Right cardiac atrium (tissue), 5 donors: ENCODE measurements around the gene VGF. TPM values are rescaled to one million over a fixed set of nuclear protein-coding genes. Genes with fewer than 3 reads are reported as not detected.

Source experiments
- ATAC-seq, 2 donors: fragments of 200-7000 bp; cut with Tn5 transposase; one replicate each; pipeline versions ENCODE4 v1.8.0 to v1.9.1; 2020; ENCODE audit warnings: moderate library complexity in 2 of 2, mild to moderate bottlenecking in 1 of 2
- DNase-seq, 3 donors: peaks; one replicate each; pipeline ENCODE4 v3.0.0-alpha.2; 2020
- H3K27ac ChIP-seq: one replicate; pipeline ENCODE4 v1.5.1; 2013; ENCODE audit warnings: mild to moderate bottlenecking, low read length, control low read depth, moderate library complexity
- H3K27me3 ChIP-seq: one replicate; pipeline ENCODE4 v1.6.1; 2013; ENCODE audit not compliant: control insufficient read depth, insufficient read depth
- H3K4me1 ChIP-seq: one replicate; pipeline ENCODE4 v1.6.1; 2013; ENCODE audit warnings: low read length; ENCODE audit not compliant: control insufficient read depth, insufficient read depth
- H3K4me3 ChIP-seq: one replicate; pipeline ENCODE4 v1.5.1; 2013; ENCODE audit warnings: low read length, control low read depth
- H3K9me3 ChIP-seq: one replicate; pipeline ENCODE4 v1.6.1; 2013; ENCODE audit warnings: low read length; ENCODE audit not compliant: control insufficient read depth
- WGBS: extraction: QIAGEN DNeasy Blood & Tissue Kit; methylation state at CpG from one replicate; pipeline ENCODE4 v1.1.7; 2013; 5-methylcytosine and 5-hydroxymethylcytosine counted together
- intact Hi-C, 4 donors: fragments of 100-400 bp; cut with DNase I; formaldehyde crosslinking; loops; one replicate each; pipeline versions ENCODE4 v1.11.0 to v1.14.0; 2022 to 2023
- polyA plus RNA-seq: library from polyadenylated mRNA; stranded (reverse); fragments of 200-250 nt; gene quantifications from one replicate; pipeline ENCODE4 v1.2.3, GENCODE V29; 2013
- total RNA-seq, 4 donors: library from RNA; stranded (reverse); fragmentation: NEBNext Ultra II Directional; extraction: Animal tissue kit (Norgen Biotek cat#: 25700); gene quantifications; one replicate each; pipeline ENCODE4 v1.2.1, GENCODE V29; 2021
- donor health status: healthy with polysubstance abuse.
- donor health status: DM: no; HTN: yes; CAD: no.
- donor health status: DM: no; HTN: no; CAD: no.
- donor health status: DM: no; HTN: yes; CAD: no; lungs with severe emphysema.
- donor health status: DM: yes; HTN: yes; CAD: no.

Gene VGF
- total and polyA plus RNA-seq, 5 donors: 0.07 TPM; not detected in 4

DNA sequence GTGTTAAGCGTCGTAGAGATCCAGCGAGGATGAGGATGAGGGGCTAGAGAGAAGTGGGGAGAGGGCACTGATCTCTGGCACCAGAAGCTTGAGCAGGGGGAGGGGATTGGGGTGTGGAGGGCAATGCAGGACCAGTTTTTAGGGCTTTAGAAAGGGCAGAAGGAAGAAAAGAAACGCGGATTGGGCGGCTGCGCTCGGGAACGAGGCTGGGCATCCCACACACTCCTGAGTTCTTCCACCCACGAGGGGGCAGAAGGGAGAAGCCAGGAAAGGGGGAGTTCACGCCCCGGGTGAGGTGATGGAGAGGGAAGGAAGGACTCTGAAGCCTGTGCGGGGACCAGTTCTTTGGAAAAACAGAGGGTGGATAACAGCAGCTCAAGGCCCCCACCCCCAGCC lies 6.1 kb upstream of the VGF start:
- Histone ChIP-seq H3K4me3 (no peak overlapping the region), H3K27me3 (no peaks in the 10 kb centered on the region), H3K9me3 (no peaks in the 10 kb centered on the region), H3K4me1 (no peaks in the 10 kb centered on the region), H3K27ac (no peak overlapping the region)
- WGBS: 1% methylated on average over 13 of the region's 13 CpGs
- DNase-seq: no peak
- intact Hi-C loops: no loop called here
- no peak for ATAC-seq

- no peak for DNase-seq
- 3% methylated on average over 17 of the region's 17 CpGs for WGBS
- no peak overlapping the region for H3K27ac ChIP-seq
- ATAC-seq: no peak
- H3K9me3 ChIP-seq: no peaks in the 10 kb centered on the region
- no peak overlapping the region for H3K4me3 ChIP-seq
- H3K27me3 ChIP-seq: no peaks in the 10 kb centered on the region
- intact Hi-C loops: no loop called here
- H3K4me1 ChIP-seq: no peaks in the 10 kb centered on the region
These were observed 5.5 kb upstream of the VGF start for GRCh38 chr7:101170617-101171441.

DNA sequence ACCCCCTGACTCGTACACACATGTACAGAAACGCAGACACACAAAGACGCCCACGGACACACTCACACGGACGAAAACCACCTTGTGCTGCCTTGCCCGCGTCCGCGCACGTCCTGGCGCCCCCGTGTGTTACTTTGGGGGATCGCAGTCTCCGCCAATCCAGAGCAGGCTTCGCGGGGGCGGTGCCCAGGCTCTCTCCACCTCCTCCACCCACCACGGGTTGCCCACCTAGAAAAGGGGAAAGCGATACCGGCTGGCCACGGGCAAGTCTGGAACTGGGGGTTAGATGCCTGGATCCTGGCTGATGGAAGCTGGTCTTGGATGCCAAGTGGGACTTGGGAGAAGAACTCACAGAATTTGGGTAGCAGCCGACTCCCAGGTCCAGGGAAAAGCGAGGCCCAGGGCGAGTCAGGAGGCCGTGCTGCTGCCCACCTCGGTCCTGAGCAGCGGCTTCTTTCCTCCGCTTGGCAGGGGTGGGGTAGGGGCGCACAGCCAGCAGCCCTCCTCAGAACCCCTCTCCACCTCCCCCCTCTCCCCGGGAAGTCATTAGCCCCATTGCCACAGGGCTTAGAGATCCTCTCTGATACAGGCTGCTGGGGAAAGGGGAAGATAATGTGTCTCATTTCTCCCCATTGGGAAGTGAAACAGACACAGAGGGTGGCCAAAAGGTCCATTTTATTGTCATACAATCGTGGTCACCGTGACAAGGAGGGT lies 4.6 kb upstream of the VGF start:
- H3K4me3 ChIP-seq: no peak overlapping the region
- peak; percentile 42 to 53 for ATAC-seq
- no peaks in the 10 kb centered on the region for H3K9me3 ChIP-seq
- H3K27ac ChIP-seq: no peak overlapping the region
- DNase-seq: peak; percentile 67 to 88 (median 86)
- intact Hi-C loops: loop anchor here in 1 of 4 donors (10.0 kb wide), 1 partner anchor 275 kb away; the partner anchor contains the start of gene ACHE
- 2% methylated on average over 33 of the region's 33 CpGs for WGBS
- no peaks in the 10 kb centered on the region for H3K27me3 ChIP-seq
- H3K4me1 ChIP-seq: no peaks in the 10 kb centered on the region

- Histone ChIP-seq H3K9me3 (no peaks in the 10 kb centered on the region), H3K27me3 (no peaks in the 10 kb centered on the region), H3K4me1 (no peaks in the 10 kb centered on the region), H3K4me3 (no peak overlapping the region), H3K27ac (no peak overlapping the region)
- 2% methylated on average over 18 of the region's 18 CpGs for WGBS
- DNase-seq: no peak
- no peak for ATAC-seq
- intact Hi-C loops: loop anchor here in 1 of 4 donors (10.0 kb wide), 1 partner anchor 274 kb away; the partner anchor contains the start of gene ACHE
These were observed 3.9 kb upstream of the VGF start for GRCh38 chr7:101169110-101169837.

DNA sequence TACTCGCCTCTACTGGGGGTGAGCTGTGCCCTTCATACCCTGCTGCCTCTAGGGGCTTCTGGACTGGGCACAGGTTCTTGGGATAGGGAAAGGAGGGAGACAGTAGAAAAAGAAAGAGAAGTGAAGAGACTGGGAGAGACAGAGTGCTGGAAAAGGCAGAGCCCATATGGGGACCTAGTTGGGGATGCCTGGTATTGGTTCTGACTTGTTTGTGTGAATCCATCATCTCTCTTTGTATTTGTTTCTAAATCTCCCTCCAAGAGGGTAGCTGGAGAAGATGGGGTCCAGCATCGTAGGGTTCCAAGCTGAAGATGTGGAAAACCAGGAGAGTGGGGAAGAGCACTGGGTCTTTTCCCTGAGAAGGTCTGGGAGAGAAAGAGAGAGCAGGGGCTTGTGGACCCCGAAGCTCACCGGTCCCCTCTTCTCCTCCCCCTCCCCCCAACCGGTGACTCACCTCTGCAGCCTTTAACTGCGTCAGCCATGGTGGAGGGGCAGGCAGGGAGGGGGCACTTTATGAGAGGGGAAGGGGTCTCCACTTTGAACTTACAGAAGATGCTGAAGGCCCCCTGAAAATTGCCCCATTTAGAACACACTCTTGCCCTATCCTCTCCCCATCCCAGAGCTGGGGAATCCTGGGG lies 3.2 kb upstream of the VGF start:
- WGBS: 2% methylated on average over 6 of the region's 6 CpGs
- no peak overlapping the region for H3K27ac ChIP-seq
- no peaks in the 10 kb centered on the region for H3K9me3 ChIP-seq
- H3K27me3 ChIP-seq: no peaks in the 10 kb centered on the region
- intact Hi-C loops: loop anchor here in 1 of 4 donors (10.0 kb wide), 1 partner anchor 274 kb away; the partner anchor contains the start of gene ACHE
- DNase-seq (no peak), ATAC-seq (no peak)
- H3K4me1 ChIP-seq: peaks cover 4% of the 10 kb centered on the region
- no peak overlapping the region for H3K4me3 ChIP-seq

DNA sequence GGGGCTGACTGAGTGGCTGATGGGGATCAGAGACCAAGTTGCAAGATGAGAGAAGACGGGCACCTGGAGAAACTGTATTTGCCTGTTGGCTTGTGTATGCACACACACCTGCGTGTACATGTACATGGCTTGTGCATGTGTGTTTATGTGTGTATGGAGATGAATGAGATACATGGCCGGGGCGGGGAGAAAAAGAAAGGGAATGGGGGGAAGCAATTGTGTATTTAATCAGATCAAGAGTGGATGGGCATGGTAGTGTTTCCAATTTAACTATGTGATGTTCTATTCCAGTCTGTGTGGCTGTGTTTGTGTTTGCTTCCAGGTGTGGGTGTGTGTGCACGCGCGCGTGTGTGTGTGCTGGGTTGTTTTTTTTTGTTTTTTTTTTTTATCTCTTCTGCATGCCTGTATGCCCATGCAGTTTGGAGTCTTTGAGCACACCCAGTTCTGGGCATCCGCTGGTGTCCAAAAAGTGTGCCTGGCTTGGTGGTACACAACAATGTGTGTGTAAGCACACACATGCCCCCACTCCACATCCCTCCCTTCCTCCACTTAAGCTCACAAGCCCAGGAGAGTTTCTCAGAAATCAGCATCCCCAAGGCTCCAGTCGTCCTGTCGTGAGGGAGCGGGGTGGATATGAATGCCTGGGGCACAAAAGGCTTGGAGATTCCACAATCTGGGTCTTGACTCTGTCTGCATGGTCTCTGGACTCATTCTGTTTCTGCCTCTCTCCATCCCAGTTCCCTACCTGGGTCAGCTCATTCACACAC lies 2.5 kb upstream of the VGF start:
- H3K27ac ChIP-seq: no peak overlapping the region
- WGBS: 4% methylated on average over 12 of the region's 12 CpGs
- H3K27me3 ChIP-seq: no peaks in the 10 kb centered on the region
- DNase-seq (no peak), ATAC-seq (no peak)
- intact Hi-C loops: loop anchor here in 1 of 4 donors (10.0 kb wide), 1 partner anchor 273 kb away; the partner anchor contains the start of gene ACHE
- H3K9me3 ChIP-seq: no peaks in the 10 kb centered on the region
- H3K4me3 ChIP-seq: no peak overlapping the region
- peaks cover 6% of the 10 kb centered on the region for H3K4me1 ChIP-seq

DNA sequence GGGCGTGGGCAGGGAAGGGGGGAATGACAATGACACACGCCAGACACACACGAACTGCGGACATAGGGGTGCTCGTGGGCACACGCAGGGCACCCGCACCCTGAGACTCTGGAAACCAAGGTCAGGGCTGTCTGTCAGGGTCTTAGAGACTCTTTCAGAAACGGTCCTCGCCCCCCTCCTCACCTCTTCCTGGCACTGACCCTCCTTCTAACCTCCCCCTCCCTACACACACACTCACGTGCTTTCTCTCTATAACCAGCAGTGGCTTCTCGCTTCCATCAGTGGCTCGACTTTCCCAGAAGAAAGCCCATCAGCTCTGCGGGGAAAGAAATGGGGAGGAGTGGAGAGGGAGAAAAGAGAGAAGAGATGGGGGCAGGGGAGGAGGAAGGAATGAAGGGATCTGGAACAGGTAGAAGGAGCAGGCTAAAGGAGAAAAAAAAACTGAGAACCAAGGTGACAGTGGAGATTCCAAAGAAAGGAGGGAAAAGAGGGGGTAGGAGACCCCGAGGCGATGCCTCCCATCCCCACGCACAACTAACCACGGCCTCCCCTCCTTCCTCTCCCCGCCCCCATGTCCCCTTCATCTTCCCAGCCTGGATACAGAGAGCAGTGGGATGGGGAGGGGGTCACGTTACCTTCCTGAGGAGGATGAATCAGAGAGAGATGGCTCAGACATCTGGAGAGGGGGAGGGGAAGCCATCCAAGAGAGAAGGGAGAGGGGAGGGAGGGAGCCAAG lies 1.7 kb upstream of the VGF start:
- DNase-seq (no peak), ATAC-seq (no peak)
- Histone ChIP-seq H3K9me3 (no peaks in the 10 kb centered on the region), H3K27me3 (no peaks in the 10 kb centered on the region), H3K4me3 (no peak overlapping the region), H3K27ac (no peak overlapping the region), H3K4me1 (peaks cover 6% of the 10 kb centered on the region)
- 1% methylated on average over 19 of the region's 19 CpGs for WGBS
- intact Hi-C loops: loop anchor here in 1 of 4 donors (10.0 kb wide), 1 partner anchor 272 kb away; the partner anchor contains the start of gene ACHE

- Histone ChIP-seq H3K4me3 (no peak overlapping the region), H3K9me3 (no peaks in the 10 kb centered on the region), H3K4me1 (peaks cover 6% of the 10 kb centered on the region), H3K27me3 (no peaks in the 10 kb centered on the region), H3K27ac (no peak overlapping the region)
- DNase-seq (peak in 1 of 3 donors; percentile 40), ATAC-seq (no peak)
- intact Hi-C loops: loop anchor here in 1 of 4 donors (10.0 kb wide), 1 partner anchor 272 kb away; the partner anchor contains the start of gene ACHE
- 1% methylated on average over 11 of the region's 11 CpGs for WGBS
These were observed 1.2 kb upstream of the VGF start for GRCh38 chr7:101166648-101166908.

DNA sequence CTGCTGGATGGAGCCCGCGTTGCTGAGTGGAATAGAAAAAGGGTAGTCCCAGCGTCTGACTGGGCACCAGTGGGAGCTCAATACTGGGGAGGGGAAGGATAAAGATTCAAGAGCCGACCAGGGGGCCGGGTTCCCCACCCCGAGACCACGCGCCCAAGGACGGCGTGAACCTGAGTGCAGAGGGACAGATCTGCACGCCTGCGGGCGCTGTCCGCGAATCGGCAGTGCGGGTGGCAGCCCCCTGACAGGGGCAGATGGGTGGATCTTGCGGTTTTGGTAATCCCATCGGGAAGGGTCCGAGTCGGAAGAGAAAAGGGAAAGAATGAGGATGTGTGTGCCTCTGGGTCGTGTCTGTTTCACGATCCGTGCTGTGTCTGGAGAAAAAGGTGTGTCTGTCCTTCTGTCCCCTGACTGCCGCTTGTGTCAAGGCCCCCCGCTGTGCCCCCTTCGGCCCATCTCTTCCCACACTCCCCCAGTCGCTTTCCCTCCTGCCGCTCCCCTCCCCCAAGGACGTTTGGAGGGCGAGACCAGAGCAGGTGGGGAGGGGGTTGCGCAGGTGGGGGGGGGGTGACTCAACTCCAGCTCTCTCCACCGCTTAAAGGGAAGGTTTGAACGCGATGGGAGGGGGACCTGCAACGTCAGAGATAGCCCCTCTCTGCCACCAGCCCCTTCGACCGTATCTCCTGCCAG lies 734 bp upstream of the VGF start:
- peaks cover 6% of the 10 kb centered on the region for H3K4me1 ChIP-seq
- H3K27ac ChIP-seq: no peak overlapping the region
- DNase-seq (peak in 1 of 3 donors; percentile 52), ATAC-seq (no peak)
- WGBS: 1% methylated on average over 38 of the region's 38 CpGs
- intact Hi-C loops: loop anchor here in 1 of 4 donors (10.0 kb wide), 1 partner anchor 271 kb away; the partner anchor contains the start of gene ACHE
- H3K27me3 ChIP-seq: no peaks in the 10 kb centered on the region
- peak overlapping the region; percentile 12 for H3K4me3 ChIP-seq
- H3K9me3 ChIP-seq: no peaks in the 10 kb centered on the region
